Skeletal muscle cell (primary cell): ENCODE results near the gene F13A1.

Experiments
- DNase-seq: peaks from one replicate; pipeline ENCODE4 v3.0.0-alpha.2; 2010; ENCODE audit warnings: low read depth
- H3K4me3 ChIP-seq: 2 replicates; pipeline ENCODE4 v1.5.1; 2011; ENCODE audit warnings: low read depth, mild to moderate bottlenecking, control low read depth, low read length, moderate library complexity

Gene F13A1

GRCh38 chr6:6131492-6132109 is 188.9 kb downstream of the F13A1 start:
- no peak overlapping the region for H3K4me3 ChIP-seq
- no peak for DNase-seq

GRCh38 chr6:6125495-6125894 is 195.0 kb downstream of the F13A1 start:
- DNase-seq, result no peak
- no peak overlapping the region for H3K4me3 ChIP-seq

- no peak overlapping the region for H3K4me3 ChIP-seq
Measured at GRCh38 chr6:6123803-6124202, 196.7 kb downstream of the F13A1 start.

GRCh38 chr6:6121943-6122342 is 198.5 kb downstream of the F13A1 start:
- H3K4me3 ChIP-seq, result no peak overlapping the region
- DNase-seq, result no peak

More at GRCh38 chr6:6123803-6124202, 196.7 kb downstream of the F13A1 start:
- DNase-seq, result no peak

GRCh38 chr6:6105472-6106036 is 214.9 kb downstream of the F13A1 start:
- H3K4me3 ChIP-seq, result no peak overlapping the region
- no peak for DNase-seq
